Articular chondrocyte of knee joint (primary cell): Measurements from ENCODE around the gene GOLT1B. TPM values are rescaled to one million over a fixed set of nuclear protein-coding genes. Genes with fewer than 3 reads are reported as not detected.

Experiments
- total RNA-seq: library from RNA; depleted of rRNA; stranded (reverse); fragments of >200 nt; gene quantifications from 2 replicates; pipeline ENCODE4 v1.2.3, GENCODE V29; 2012

GOLT1B gene, protein sequence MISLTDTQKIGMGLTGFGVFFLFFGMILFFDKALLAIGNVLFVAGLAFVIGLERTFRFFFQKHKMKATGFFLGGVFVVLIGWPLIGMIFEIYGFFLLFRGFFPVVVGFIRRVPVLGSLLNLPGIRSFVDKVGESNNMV
- total RNA-seq: 100.0 and 100 TPM in 2 replicates

GRCh38 chr12:21501258-21502163 lies at the start of gene GOLT1B, which contains the start of gene RECQL:
TSS of gene GOLT1B (plus strand) at chr12:21501789. CDS start at chr12:21501924, 135 bp downstream.
TSS of gene RECQL (minus strand) at chr12:21501635. CDS start at chr12:21499570, 2,065 bp downstream.

DNA sequence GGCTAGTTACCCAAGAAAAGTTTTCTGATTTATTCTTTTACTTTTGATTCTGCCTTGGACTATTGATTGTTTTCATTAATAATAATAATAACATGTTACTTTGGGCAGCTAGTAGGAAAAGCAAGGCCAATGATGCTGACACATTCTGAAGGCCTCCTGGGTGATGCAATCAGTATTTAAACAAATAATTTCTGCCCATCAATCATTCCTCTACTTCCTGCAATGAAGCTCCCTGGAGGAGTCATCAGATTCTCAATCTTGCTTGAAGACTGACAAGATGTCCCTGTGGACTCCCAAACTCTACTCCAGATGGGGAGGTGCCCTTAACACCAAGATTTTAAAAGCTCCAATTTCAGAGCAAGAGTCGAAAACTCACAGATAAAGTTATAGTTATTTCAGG lies 24.5 kb downstream of the GOLT1B start, which contains the start of gene SPX:
Gene SPX (plus strand): TSS at position 244 of the 400 bp plus-strand sequence. CDS start 177 bp downstream, outside the sequence.

Other genes starting within 250 kb of the GOLT1B start
- gene SLCO1A2, start 166.9 kb upstream of the GOLT1B start, total RNA-seq: not detected in 2 replicates
- not detected in 2 replicates for gene IAPP, start 128.9 kb upstream of the GOLT1B start, total RNA-seq
- gene PYROXD1, start 64.1 kb upstream of the GOLT1B start, total RNA-seq: 17.2 and 21.6 TPM in 2 replicates
- 94.7 and 134 TPM in 2 replicates for gene RECQL, start 154 bp upstream of the GOLT1B start, total RNA-seq
- 4.8 and 9.5 TPM in 2 replicates for gene SPX, start 24.5 kb downstream of the GOLT1B start, total RNA-seq
- gene GYS2, start 103.1 kb downstream of the GOLT1B start, total RNA-seq: not detected in 2 replicates
- 478 and 488 TPM in 2 replicates for gene LDHB, start 156.1 kb downstream of the GOLT1B start, total RNA-seq